HG03558 (cell line): ENCODE data around the gene MCHR2.
"Not testable (repeated sequence)": the region's sequence is repeated elsewhere in the genome, so short reads cannot be mapped to it uniquely, and the experiment has no call there.

Experiments used
- ATAC-seq: cut with Tn5 transposase; IDR thresholded peaks from one replicate; pipeline ENCODE4 v1.9.1; 2021; ENCODE audit warnings: moderate number of reproducible peaks; ENCODE audit not compliant: unreplicated experiment; ENCODE audit errors: extremely low read depth

The MCHR2 gene

GRCh38 chr6:99993533-99994251, at the start of gene MCHR2:
Gene MCHR2, minus strand, starts transcription at chr6:99994223. Its CDS starts 38,076 bp downstream, at chr6:99956147.
- ATAC-seq = no peak

GRCh38 chr6:100038546-100038945, 44.5 kb upstream of the MCHR2 start:
- not testable (repeated sequence) for ATAC-seq

- ATAC-seq = peak; percentile 63
Measured at GRCh38 chr6:100035873-100036653, 42.0 kb upstream of the MCHR2 start.

GRCh38 chr6:100023798-100024197, 29.8 kb upstream of the MCHR2 start:
- no peak for ATAC-seq

- ATAC-seq = no peak
Measured at GRCh38 chr6:100022847-100023246, 28.8 kb upstream of the MCHR2 start.

GRCh38 chr6:100008857-100009256, 14.8 kb upstream of the MCHR2 start:
- no peak for ATAC-seq

- no peak for ATAC-seq
Measured at GRCh38 chr6:100001915-100002388, 7.9 kb upstream of the MCHR2 start.

- no peak for ATAC-seq
Measured at GRCh38 chr6:99997141-99997540, 3.1 kb upstream of the MCHR2 start.

- ATAC-seq = no peak
Measured at GRCh38 chr6:99995916-99996315, 1.9 kb upstream of the MCHR2 start.

- no peak for ATAC-seq
Measured at GRCh38 chr6:99993146-99993532, 884 bp downstream of the MCHR2 start.

- ATAC-seq = no peak
Measured at GRCh38 chr6:99991955-99992354, 2.1 kb downstream of the MCHR2 start.

GRCh38 chr6:99980741-99981140, 13.3 kb downstream of the MCHR2 start:
- ATAC-seq = no peak

GRCh38 chr6:99979953-99980352, 14.1 kb downstream of the MCHR2 start:
- no peak for ATAC-seq

GRCh38 chr6:99967052-99967451, 27.0 kb downstream of the MCHR2 start:
- ATAC-seq = no peak

- no peak for ATAC-seq
Measured at GRCh38 chr6:99960027-99960426, 34.0 kb downstream of the MCHR2 start.

- no peak for ATAC-seq
Measured at GRCh38 chr6:99951016-99951805, 42.8 kb downstream of the MCHR2 start.

- ATAC-seq = no peak
Measured at GRCh38 chr6:99946005-99946404, 48.0 kb downstream of the MCHR2 start.

GRCh38 chr6:99943846-99944245, 50.2 kb downstream of the MCHR2 start:
- ATAC-seq = no peak

GRCh38 chr6:99940582-99940981, 53.4 kb downstream of the MCHR2 start:
- no peak for ATAC-seq

- no peak for ATAC-seq
Measured at GRCh38 chr6:99933129-99933528, 60.9 kb downstream of the MCHR2 start.

- no peak for ATAC-seq
Measured at GRCh38 chr6:99912657-99913056, 81.4 kb downstream of the MCHR2 start.
